Fibroblast of villous mesenchyme (primary cell): ENCODE measurements around the gene IL10. TPM values are rescaled to one million over a fixed set of nuclear protein-coding genes. Genes with fewer than 3 reads are reported as not detected.

Source experiments
- DNase-seq: peaks from one replicate; pipeline ENCODE4 v3.0.0-alpha.2; 2010; ENCODE audit warnings: low read depth
- H3K4me3 ChIP-seq: 2 replicates; pipeline ENCODE4 v1.5.1; 2011; ENCODE audit warnings: low read depth, mild to moderate bottlenecking, low read length
- total RNA-seq: library from RNA; depleted of rRNA; stranded (reverse); fragments of >200 nt; gene quantifications from 2 replicates; pipeline ENCODE4 v1.2.3, GENCODE V29; 2012
- TF ChIP-seq, protein P1 (sequence below): IDR thresholded peaks from 2 replicates; pipeline ENCODE4 v1.5.1; 2012; ENCODE audit warnings: low read depth, mild to moderate bottlenecking, low read length; ENCODE audit not compliant: insufficient read depth

IL10 gene
- total RNA-seq, 1 donor = not detected

DNA sequence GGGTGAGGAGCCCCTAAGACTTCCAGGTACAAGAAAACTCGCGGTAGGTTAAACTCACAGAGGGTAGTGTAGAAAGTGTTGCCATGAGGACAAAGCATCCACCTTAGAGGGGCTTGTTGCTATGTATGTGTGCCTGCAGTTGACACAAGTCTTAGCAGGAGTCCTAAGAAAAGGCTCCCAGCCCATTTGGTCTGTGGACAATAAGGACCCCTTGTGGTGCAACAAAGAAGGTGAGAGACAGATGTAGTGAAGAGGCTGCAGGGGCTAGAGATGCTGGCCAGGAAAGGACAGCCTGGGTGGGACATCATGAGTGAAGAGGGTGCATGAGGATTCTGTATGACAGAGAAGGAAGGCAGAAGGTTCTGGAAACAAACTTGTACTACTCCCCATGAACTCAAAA lies 36.3 kb upstream of the IL10 start:
- DNase-seq = peak; percentile 60

DNA sequence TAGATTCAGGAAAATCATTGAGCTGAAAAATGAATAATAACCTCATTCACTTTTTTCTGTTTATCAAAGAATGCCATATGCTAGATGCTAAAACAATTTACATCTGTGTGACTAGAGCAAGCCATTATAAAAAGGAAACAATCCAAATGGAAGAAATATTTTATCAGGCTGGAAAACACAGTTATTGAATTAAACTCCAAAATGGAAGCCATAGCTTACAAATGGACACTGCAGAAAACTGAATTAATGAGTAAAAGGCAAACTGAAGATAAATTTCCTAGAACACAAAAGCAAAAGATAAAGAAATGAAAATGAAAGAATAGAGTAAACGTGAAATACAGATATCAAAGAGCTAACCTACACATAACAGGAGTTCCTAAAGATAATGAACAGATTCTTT lies 33.1 kb upstream of the IL10 start:
- DNase-seq = no peak
- TF ChIP-seq, protein P1, sequence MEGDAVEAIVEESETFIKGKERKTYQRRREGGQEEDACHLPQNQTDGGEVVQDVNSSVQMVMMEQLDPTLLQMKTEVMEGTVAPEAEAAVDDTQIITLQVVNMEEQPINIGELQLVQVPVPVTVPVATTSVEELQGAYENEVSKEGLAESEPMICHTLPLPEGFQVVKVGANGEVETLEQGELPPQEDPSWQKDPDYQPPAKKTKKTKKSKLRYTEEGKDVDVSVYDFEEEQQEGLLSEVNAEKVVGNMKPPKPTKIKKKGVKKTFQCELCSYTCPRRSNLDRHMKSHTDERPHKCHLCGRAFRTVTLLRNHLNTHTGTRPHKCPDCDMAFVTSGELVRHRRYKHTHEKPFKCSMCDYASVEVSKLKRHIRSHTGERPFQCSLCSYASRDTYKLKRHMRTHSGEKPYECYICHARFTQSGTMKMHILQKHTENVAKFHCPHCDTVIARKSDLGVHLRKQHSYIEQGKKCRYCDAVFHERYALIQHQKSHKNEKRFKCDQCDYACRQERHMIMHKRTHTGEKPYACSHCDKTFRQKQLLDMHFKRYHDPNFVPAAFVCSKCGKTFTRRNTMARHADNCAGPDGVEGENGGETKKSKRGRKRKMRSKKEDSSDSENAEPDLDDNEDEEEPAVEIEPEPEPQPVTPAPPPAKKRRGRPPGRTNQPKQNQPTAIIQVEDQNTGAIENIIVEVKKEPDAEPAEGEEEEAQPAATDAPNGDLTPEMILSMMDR = no peak

More for the DNA sequence above, 36.3 kb upstream of the IL10 start:
- no peak overlapping the region for H3K4me3 ChIP-seq
- TF ChIP-seq, protein P1 = peak; percentile 69

GRCh38 chr1:206804156-206804737 lies 32.0 kb upstream of the IL10 start:
- no peak overlapping the region for H3K4me3 ChIP-seq
- no peak for DNase-seq
- TF ChIP-seq, protein P1 = no peak

More for the DNA sequence above, 33.1 kb upstream of the IL10 start:
- H3K4me3 ChIP-seq = no peak overlapping the region

DNA sequence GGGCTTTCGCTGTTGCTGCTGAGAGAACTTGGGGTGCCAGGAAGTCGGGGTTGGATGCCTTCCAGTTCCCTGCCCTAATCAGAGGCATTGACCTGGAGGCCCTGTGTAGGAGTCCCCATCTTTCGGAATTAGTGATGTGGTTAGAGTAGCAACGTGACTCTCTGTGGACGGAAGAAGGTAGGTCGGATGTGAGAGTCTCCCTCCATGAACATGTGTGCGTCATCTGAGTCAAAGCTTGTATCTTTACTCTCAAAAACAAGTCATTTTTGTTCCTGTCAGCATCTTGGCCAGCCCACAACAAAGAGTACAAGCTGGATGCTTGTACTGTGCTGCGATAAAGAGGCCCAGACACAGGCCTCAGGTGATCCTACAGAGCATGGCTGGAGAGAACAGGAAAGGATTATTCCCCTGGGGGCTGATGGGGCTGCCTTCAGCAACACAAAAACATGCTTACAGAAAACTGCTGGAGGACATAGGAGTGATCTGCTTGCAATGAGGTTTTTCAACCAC lies 31.0 kb upstream of the IL10 start:
- no peak overlapping the region for H3K4me3 ChIP-seq
- TF ChIP-seq, protein P1 = no peak
- no peak for DNase-seq

GRCh38 chr1:206802401-206802800 lies 30.1 kb upstream of the IL10 start:
- no peak overlapping the region for H3K4me3 ChIP-seq
- no peak for DNase-seq
- TF ChIP-seq, protein P1 = no peak

GRCh38 chr1:206801467-206801866 lies 29.2 kb upstream of the IL10 start:
- no peak for DNase-seq
- no peak overlapping the region for H3K4me3 ChIP-seq
- TF ChIP-seq, protein P1 = peak; percentile 8

GRCh38 chr1:206800891-206801290 lies 28.6 kb upstream of the IL10 start:
- H3K4me3 ChIP-seq = no peak overlapping the region
- TF ChIP-seq, protein P1 = no peak
- DNase-seq = no peak
